HG03460 (cell line): ENCODE results near the gene BACH1.
"Not testable (repeated sequence)": the region's sequence is repeated elsewhere in the genome, so short reads cannot be mapped to it uniquely, and the experiment has no call there.

Experiments
- ATAC-seq: cut with Tn5 transposase; IDR thresholded peaks from one replicate; pipeline ENCODE4 v1.9.1; 2021; ENCODE audit not compliant: unreplicated experiment

The BACH1 gene

GRCh38 chr21:29298348-29299045 lies at the start of gene BACH1:
BACH1 (plus strand) TSS chr21:29298922; CDS start chr21:29321281, 22,359 bp downstream.
- peak; percentile 45 for ATAC-seq

DNA sequence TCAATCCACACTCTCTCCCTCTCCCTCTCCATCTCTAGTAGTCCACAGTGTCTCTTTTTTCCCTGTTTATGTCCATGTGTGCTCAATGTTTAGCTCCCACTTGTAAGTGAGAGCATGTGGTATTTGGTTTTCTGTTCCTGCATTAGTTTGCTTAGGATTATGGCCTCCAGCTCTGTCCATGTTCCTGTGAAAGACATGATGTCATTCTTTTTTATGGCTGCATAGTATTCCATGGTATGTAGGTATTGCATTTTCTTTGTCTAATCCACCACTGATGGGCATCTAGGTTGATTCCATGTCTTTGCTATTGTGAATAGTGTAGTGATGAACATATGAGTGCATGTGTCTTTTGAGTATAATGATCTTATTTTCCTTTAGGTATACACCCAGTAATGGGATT lies 49.4 kb upstream of the BACH1 start:
- ATAC-seq = not testable (repeated sequence)

GRCh38 chr21:29250636-29251035 lies 48.1 kb upstream of the BACH1 start:
- no peak for ATAC-seq

DNA sequence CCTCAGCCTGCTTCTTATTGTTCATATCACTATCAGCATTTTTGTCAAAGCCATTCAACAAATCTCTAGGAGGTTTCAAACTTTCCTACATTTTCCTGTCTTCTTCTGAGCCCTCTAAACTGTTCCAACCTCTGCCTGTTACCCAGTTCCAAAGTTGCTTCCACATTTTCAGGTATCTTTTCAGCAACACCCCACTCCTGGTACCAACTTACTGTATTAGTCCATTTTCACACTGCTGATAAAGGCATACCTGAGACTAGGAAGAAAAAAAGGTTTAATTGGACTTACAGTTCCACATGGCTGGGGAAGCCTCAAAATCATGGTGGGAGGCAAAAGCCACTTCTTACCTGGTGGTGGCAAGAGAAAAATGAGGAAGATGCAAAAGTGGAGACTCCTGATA lies 44.9 kb upstream of the BACH1 start:
- ATAC-seq = not testable (repeated sequence)

DNA sequence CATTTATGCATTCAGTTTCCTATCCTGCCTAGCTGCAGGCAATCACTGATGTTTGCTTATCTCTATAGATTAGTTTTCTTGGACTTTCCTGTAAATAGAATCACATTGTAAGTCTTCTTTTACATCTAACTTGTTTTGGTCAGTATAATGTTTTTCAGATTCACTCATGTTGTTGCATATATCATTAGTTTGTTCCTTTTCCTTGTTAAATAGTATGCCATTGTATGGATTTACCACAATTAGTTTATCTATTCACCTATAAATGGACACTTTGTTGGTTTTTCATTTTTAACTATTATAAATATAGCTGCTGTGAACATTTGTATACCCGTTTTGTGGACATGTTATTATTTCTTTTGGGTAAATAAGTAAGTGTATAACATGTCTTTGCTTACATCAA lies 44.2 kb upstream of the BACH1 start:
- ATAC-seq = no peak

GRCh38 chr21:29256126-29256910 lies 42.4 kb upstream of the BACH1 start:
- ATAC-seq = no peak

DNA sequence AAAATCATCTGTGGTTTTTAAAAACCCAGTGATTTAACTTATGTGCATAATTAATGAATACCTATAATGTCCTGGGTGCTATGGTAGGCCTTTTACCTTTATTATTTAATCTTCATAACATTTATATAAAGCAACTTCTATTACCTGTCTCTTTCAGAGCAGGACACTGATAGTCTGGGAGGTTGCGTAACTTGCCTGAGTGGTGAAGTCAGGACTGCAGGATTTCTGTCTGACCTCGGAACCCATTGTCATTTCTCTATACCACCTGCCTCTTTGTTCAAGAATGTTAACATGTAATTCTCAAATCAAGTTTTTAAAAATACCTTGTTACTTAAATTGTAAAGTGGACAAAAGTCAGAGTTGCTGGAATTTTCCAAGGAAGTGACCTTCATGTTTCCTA lies 41.0 kb upstream of the BACH1 start:
- ATAC-seq = no peak

GRCh38 chr21:29258626-29259338 lies 39.9 kb upstream of the BACH1 start:
- no peak for ATAC-seq

DNA sequence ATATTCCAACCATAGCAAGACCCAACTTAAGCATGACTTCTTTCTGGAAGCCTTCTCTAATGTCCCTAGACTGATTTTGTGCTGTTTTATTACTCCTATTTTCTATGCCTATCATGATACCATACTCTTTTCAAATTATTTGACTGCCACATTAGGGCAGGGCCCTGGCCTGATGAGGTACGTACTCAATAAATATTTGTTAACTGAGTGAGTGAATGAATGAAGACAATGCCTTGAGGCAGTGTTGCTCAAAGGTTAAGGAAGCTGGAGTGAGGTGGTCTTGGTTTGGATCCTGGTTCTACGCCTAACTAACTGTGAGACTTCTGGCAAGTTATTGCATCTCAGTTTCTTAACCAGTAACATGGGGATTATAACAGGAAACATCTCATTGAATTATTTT lies 38.3 kb upstream of the BACH1 start:
- no peak for ATAC-seq

DNA sequence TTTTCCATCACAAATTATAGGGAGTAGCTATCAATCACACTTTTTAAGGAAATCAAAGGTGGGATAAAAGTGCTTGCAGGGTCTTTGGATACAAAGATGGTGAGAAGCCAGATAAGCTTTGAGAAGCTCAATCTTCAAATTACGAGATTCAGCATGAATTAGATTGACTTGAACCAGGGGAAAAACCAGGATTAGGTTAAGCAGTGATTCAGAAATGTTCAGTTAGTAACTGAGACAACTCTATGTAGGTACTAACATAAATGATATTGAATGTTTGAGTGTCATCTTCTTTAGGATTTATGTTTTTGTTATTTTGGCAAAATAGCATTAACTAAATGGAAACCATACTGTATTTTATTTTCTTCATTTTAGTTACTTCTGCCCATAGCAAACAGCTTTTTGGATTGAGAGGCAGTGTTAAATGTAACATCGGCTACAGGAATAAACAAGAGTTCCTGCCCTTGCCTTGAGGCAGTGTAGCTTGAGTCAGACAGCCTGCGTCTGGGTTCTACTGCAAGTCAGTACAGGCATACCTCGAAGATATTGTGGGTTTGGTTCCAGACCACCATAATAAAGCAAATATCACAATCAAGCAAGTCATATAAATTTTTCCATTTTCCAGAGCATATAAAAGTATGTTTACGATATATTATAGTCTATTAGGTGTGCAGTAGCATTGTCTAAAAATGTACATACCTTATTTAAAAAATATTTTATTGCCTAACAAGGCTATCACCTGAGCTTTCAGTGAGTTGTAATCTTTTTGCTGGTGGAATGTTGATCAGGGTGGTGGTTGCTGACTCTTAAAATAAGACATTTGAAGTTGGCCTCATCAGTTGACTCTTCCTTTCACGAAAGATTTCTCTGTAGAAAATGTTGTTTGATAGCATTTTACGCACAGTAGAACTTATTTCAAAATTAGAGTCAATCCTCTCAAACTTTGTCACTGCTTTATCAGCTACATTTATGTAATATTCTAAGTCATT lies 36.9 kb upstream of the BACH1 start:
- ATAC-seq = no peak

GRCh38 chr21:29264721-29265120 lies 34.0 kb upstream of the BACH1 start:
- ATAC-seq = no peak

DNA sequence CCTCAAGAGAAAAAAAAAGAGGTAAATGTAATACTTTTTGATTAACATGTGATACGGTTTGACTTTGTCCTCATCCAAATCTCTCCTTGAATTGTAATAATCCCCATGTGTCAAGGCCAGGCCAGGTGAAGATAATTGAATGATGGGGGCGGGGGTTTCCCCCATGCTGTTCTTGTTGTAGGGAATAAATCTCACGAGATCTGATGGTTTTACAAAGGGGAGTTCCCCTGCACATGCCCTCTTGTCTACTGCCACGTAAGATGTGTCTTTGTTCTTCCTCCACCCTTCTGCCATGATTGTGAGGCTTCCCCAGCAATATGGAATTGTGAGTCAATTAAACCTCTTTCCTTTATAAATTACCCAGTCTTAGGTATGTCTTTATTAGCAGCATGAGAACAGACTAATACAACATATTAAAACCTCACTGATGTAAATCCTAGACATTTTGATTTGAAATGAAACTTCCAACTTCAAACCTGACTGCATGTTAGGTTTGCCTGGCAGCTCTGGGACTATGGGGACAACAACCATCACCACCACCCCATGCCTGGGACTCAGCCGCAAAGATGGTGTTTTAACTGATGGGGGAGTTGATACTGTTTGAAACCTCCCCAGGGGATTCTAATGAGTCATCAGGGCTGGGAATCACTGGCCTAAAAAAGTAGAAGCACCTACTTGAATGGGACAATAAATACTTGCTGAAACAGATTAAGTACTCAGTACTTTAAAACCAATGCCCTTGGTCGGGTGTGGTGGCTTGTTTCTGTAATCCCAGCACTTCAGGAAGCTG lies 32.8 kb upstream of the BACH1 start:
- no peak for ATAC-seq

DNA sequence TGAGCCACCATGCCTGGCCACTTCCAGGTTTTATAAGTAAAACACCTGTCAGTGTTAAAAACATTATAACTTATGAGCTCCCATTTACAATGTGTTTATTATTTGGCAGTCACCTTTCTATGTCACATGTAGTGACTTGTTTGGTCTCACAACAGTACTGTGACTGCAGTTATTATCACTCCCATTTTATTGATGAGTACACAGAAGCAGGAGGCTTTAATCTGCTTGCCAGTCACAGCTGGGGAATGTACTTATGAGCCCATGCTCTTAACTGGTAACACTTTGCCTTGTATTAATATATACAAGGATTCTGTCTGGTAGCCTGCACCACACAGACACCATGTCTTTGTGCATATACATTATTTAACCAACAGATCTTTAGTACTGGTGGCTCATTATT lies 31.1 kb upstream of the BACH1 start:
- no peak for ATAC-seq

DNA sequence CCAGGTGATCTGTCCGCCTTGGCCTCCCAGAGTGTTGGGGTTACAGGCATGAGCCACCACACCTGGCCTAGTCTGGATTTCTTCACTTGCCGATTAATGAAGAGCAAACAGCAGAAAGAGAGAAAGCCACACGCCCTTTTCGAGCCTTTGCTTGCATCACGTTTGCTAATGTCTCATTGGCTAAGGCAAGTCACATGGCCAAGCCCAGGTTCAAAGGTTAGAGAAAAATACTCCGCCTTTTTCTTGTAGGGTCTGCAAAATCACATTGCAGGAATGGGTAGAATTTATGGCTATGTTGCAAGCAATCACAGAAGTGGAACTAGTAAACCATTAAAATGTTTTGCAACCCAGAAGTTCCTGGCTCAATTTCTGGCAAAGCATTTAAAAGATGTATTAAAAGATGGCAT lies 26.8 kb upstream of the BACH1 start:
- ATAC-seq = no peak

GRCh38 chr21:29277442-29277841 lies 21.3 kb upstream of the BACH1 start:
- no peak for ATAC-seq

DNA sequence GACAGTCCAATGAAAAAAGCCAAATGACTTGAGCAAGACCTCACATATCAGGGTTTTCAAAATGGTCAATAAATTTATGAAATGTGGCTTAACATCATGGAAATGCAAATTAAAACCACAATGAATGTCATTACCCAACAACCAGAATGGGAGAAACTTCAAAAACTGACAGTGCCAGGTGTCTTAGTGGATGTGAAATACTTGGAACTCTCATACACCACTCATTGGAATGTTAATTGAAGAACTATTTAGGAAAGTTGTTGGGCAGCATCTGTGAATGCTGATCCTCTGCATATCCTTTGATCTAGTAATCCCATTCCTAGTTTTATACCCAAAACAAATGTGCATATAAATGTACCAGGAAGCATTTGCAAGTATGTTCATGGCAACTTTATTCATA lies 19.2 kb upstream of the BACH1 start:
- ATAC-seq = no peak

- ATAC-seq = not testable (repeated sequence)
Observed at GRCh38 chr21:29281801-29282200, 16.9 kb upstream of the BACH1 start.

GRCh38 chr21:29287383-29287782 lies 11.3 kb upstream of the BACH1 start:
- no peak for ATAC-seq

- no peak for ATAC-seq
Observed at GRCh38 chr21:29288239-29288638, 10.5 kb upstream of the BACH1 start.

DNA sequence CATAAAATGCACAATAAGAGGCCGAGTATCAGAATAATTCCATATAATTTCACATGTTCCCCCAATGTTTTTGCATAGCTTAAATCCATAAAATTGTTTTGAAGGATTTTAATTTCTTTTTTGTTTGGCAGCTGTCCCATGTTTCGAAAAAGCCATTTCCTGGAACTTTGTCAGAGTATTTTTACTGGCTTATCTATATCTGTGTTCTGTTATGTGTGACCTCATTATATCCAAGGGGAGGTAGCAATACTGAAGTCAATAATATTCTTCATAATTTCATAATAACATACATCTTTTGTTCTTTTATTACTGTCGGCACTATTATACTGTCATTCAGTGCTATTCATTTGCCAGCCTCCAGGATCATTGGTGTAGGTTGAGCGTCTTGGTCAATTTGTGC lies 9.4 kb upstream of the BACH1 start:
- no peak for ATAC-seq
